Central memory CD4-positive, alpha-beta T cell (primary cell): ENCODE data around the gene TMEM108.

Experiments used
- DNase-seq: peaks from one replicate; pipeline ENCODE4 v3.0.0; 2022

Gene TMEM108

DNA sequence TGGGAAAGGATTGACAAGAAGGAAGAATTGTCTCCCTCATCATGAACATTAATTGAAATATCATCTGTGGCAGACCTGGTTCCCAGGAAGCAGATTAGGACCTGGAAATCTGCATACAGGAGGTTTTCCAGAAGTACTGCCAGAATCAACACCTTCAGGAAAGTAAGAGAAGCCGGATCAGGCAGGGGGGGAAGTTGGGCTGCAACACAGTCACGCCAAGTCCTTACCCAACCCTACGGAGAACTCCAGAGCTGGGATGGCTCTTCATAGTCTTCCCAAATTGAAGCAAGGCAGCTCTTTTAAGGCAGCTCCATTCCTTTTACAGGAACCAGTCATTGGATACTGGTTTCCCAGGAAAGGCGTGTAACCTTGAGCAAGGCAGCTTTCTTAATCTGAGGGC is 326.5 kb downstream of the TMEM108 start:
- DNase-seq: no peak

DNA sequence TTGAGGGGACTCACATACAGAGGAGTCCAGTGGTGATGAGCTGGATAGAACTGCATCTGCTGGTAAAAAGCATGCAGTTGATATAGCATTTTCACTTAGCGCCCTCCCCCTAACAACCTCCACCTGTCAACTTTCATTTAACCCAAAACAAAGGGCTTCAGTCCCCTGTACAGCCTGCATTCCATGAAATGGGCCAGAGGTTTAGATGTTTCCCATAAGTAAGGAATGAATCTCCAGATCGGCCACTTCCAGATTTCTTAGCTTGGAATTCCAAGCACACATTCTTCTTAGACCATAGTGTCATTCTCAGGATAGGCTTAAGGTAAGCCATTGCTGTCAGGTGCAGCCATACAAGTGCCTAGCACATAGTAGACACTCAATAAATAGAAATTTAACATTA is 328.7 kb downstream of the TMEM108 start:
- DNase-seq: no peak

DNA sequence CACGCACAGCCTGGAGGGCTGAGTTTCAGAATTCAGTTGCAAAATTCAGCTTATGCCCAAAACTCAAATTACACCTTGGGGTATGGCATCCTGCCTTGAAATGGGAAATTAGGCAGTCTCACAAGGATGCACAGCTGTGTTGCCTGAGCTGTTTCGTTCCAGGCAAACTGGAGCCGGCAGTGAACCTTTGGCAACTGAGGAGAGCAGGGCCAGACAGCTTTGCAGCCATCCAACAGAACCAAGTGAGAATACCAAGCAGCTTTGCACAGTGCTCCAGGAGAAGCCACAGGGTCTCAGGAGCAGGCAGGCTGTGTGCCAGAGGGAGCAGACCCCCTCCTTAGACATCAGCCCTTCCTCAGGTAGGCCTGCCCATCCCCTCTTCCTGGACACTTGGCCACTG is 329.2 kb downstream of the TMEM108 start:
- no peak for DNase-seq

DNA sequence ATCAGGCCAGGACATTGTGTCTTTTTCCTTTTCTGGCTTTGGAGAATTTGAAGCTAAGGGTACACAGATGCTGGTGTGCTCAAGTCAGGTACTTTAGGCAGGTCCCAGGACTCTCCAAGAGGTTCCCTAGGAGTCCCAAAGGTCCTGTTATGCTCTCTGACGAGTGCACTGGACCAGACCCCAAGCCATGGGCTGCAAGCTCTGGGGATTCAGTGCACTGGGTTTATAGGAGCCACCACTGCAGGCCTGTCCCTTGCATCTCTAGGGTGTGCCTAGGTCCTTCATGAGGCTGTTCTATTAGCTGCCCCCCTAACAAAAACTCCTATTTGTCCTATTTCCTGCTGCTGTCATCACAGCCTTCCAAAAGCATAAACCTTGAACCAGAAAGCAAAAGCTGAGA is 329.8 kb downstream of the TMEM108 start:
- no peak for DNase-seq

DNA sequence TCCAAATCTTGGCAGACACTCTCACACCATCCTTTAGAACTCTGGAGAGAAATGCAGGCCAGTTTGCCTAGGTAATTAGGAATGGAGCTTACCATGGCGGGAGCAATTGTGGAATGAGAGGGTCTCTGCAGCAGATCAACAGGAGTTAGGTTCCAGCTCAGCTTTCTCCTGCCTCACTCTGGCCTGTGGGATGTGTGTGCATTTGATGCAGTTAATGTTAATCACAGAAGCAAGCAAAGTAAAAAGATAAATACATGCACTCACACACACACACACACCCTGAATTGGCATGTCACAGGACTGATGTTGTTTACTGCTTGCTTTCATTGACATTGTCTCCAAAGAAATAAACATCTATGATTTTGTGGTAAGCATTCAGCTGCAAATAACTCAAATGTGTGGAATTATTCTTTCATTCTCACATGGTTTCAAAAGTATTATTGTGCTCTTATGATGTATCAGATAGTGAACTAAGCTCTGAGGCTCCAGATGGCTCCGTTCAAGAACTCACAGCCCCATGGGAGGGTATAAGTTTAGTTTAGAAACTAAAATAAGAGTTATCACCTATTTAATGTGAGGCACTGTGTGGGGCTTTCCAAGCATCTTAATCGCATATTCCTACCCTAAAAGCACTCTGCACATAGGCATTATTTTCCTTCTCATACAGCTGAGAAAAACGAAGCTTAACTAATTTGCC is 330.3 kb downstream of the TMEM108 start:
- DNase-seq: no peak

DNA sequence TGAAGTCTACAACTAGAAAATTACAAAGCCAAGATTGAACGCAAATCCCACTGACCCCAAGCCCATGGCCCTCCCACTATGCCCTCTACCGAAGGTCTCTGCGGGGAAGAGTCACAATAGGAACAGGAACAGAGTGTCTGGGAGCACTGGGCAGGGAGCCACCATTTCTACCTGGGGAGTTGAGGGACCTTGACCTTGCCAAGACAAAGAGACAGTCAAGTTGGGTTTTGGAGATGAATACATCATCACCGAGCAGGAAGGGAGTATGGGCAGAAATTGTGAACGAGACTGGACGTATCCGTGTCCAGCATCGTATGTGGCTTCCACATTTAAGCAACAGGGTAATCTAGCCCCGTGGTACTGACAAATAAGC is 330.9 kb downstream of the TMEM108 start:
- DNase-seq: no peak

DNA sequence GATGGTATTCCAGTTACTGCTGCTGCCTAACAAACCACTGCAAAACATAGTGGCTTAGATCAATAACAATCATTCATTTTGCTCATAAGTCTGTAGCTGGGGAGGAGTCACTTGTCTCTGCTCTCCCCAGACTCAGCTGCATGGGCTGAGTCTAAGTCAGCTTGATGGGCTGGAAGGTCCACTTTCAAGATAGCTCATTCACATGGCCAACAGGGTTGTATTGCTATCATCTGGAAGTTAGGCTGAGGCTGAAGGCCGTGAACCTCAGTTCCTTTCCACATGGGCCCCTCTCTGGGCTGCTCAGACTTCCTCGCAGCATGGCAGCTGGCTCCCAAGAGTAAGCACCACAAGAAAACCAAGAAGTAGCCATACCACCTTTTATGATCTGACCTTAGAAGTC is 333.0 kb downstream of the TMEM108 start:
- no peak for DNase-seq

DNA sequence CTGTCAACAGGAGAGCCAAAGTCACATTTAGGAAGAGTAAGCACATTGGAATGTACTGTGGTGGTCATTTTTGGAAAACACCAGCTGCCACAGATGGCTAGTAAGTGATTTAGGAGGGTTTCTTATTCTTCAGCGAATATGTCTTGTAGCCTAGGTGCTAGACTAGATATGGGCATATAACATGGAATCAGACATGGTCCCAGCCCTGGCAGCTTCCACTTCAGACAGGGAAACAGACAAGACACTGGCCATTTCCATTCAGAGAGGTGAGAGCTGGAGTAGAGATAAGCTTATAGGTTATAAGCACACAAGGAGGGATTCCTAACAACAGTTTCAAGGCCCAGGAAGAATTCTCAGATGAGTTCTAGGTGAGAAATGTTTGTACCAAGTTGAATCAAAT is 333.5 kb downstream of the TMEM108 start:
- DNase-seq: no peak

DNA sequence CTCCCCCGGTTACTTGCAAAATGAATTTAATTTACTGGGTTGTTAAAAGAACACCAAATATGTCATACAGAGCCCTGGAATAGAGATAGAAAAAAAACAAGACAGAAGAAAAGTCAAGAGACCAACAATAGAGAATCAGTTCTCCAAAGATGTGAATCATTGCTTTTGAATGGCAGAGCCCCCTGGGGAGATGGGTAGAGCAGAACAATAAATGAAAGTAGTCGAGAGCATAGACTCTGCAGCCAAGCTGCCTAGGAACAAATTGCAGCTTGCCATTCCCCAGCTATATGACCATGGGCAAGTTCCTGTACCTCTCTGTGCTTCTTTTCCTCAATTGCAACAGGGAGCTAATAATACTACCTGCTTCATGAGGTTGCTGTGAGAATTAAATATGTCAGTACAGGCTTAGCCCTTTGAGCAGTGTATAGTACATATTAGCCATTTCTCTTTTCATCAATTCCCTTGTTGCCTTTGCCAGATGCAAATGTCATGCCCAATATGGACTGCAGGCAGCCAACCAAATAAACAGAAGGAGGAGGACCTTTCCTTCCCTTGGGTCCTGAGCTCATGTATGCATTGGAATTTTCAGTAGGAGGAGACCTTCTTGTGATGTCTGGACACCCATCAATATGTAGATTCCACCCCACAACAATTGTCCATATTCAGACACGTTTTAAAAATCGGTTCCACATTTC is 336.7 kb downstream of the TMEM108 start:
- DNase-seq: no peak

DNA sequence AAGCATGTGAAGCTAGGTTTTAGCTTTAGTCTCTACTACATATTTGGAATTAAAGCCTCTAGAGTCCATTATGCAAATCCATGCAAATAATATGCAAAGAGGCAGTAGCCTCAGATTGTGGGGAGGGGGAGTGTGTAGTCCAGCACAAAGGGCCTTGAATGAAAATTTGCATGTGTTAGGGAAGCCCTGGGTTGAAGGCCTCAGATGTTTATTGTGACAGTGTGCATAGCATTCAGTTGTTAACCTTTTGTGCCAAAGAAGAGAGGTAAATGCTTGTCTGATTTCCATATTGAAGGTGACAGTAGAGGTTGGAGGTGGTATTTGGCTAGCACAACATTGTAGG is 337.2 kb downstream of the TMEM108 start:
- no peak for DNase-seq

DNA sequence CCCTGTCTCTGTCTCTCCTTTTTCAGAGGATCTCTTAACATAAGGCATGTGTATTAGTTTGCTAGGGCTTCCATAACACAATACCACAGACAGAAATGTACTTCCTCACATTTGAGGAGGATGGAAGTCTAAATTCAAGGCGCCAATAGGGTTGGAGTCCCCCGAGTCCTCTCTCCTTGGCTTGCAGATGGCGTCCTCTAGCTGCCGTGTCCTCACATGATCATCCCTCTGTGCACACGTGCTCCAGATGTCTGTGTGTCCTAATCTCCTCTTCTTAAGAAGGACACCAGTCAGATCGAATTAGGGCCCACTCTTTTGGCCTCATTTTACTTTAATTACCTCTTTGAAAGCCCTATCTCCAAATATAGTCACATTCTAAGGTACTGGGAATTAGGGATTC is 338.6 kb downstream of the TMEM108 start:
- no peak for DNase-seq

DNA sequence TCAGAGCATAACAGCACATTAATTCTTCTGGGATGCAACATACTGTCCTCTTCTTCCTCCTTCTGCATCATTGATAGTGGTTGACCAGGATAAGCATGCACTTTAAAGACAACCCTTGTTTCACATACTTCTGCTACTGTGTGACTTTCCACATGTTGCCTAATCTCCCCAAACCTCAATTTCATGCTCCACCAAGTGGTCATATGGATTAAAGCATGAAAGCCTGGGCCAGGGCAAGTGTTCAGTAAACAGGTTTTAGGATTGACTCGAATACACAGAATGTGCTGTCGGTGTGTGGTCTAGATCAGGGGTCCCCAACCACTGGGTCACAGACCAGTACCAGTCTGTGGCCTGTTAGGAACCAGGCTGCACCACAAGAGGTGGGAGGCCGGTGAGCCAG is 339.2 kb downstream of the TMEM108 start:
- DNase-seq: no peak

DNA sequence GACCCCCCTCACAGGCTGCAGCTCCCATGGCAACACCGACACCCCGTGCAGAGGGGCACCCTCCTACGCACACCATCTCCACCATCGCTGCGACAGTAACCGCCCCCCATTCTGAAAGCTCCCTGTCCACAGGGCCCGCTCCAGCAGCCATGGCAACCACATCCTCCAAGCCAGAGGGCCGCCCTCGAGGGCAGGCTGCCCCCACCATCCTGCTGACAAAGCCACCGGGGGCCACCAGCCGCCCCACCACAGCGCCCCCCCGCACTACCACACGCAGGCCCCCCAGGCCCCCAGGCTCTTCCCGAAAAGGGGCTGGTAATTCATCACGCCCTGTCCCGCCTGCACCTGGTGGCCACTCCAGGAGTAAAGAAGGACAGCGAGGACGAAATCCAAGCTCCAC is 341.7 kb downstream of the TMEM108 start:
- DNase-seq: no peak

DNA sequence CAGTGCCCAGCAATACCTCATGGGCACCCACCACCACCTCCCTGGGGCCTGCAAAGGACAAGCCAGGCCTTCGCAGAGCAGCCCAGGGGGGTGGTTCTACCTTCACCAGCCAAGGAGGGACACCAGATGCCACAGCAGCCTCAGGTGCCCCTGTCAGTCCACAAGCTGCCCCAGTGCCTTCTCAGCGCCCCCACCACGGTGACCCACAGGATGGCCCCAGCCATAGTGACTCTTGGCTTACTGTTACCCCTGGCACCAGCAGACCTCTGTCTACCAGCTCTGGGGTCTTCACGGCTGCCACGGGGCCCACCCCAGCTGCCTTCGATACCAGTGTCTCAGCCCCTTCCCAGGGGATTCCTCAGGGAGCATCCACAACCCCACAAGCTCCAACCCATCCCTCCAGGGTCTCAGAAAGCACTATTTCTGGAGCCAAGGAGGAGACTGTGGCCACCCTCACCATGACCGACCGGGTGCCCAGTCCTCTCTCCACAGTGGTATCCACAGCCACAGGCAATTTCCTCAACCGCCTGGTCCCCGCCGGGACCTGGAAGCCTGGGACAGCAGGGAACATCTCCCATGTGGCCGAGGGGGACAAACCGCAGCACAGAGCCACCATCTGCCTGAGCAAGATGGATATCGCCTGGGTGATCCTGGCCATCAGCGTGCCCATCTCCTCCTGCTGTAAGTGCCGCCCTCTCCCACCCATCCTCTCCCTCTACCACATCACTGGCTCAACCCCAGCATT is 342.5 kb downstream of the TMEM108 start:
- no peak for DNase-seq

DNA sequence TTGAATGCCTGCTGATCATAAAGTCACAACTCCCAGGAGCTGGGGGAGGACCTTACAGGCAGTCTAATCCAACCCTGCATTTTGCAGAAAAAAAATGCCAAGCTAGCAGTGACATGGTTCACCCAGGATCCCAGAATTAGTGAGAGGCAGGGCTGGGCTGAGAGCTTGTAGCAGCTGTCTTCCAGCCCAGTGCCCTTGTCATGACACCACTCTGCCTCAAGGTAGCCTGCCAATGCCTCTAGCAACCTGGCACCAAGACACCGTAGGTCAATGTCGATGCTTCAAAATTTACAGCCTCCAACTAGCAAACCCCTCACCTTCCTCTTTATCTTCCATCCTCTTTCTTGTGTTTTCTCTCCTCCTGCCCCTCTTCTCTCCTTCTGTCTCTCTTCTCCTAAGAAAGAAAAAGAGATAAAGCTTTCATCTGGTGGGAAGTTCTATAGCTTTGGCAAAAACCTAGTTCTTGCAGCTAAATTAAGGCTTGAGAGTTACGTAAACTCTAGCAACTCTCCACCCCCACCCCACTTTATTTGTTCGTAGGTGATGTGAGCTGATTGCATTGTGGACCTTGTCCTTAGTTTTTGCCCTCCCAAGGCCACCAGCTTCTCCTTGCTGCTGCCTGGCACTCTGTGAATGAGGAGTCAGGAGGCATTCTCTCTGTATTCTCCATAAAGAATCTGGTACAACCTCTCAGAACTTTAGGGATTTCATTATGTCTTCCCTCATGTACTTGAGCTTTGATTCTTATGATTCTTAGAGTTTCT is 343.3 kb downstream of the TMEM108 start:
- no peak for DNase-seq

DNA sequence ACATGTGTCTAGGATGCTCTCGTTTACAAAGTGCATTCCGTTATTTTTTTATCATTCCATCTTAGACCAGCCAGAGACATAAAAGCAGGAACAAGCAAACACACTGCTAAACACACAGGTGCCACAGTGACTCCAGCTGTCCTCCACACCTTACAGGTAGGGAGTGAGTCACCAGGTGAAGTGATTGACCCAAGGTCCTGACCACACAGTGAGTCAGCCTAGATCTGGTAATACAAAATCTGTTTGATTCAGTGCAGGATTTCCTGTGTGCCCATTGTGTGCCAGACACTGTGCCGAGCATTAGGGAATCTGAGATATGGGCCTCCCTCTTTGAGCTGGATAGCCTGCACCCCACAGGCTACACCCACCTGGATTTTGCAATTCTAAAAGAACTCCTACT is 345.0 kb downstream of the TMEM108 start:
- no peak for DNase-seq

DNA sequence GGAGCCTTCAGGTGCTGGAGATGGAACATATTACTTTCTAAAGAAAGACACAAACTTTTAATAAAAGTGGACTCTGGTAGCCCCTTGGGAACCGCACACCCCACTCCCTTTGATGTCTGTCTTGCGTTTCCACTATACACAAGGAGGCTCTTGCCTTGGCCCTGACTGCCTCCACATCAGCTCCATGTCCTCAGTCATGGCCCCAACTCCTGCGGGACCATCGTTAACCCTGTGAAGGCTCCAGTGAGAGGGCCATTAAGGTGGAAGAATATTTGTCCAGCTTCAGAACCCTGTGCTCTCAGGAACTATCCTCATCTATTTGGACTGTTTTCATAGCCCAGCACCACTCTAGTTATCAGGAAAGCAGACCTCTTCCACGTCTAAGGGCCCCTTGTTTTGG is 345.6 kb downstream of the TMEM108 start:
- DNase-seq: no peak

DNA sequence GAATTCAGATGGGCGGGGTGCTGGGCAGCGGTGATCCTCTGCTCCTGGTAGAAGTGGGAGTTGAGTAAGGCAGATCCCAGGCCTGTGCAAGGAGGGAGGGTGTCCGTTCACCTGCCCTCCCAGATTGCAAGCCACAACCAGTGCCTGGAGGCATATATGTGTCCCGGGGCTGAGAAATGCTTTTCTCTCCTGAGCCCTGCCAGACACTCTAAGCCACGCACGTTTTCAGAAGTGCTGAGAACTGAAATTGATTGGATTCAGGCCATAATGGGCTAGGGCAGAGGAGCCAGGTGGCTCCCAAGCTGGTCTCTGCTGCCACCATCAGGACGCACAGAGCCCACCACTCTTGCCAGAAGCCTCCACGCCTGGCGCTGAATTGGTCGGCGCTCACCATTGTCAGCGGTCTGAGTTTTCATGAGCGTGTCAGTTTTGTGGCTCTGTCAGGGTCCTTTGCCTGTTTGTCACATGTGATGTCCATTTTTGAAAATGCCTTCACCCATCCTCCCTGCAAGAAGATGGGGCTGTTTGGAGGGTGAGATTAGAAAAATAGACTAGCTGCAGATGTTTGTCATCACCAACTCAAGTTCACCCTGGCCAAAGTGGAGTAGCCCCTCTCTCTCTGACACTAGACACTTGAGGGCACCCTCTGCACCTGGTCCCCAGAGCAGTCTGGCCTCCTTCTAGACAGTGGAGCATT is 346.3 kb downstream of the TMEM108 start:
- DNase-seq: no peak

DNA sequence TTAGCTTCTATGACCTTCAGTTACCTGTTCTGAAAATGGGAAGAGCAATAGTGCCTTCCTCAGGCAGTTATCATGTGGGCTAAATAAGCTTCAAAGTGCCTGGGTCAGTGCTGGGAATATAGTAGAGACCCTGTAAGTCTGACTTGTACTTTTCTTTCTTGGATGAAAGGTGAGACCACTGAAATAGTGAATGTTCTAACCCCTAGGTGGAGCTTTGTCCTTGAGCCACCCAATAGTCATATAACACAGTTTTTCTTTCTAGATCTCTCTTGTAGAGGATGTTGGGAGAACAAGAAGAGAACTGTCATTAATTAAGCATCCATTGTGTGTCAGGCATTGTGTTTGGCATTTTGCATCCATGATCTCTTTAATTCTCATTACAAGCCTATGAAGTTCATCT is 348.7 kb downstream of the TMEM108 start:
- no peak for DNase-seq

DNA sequence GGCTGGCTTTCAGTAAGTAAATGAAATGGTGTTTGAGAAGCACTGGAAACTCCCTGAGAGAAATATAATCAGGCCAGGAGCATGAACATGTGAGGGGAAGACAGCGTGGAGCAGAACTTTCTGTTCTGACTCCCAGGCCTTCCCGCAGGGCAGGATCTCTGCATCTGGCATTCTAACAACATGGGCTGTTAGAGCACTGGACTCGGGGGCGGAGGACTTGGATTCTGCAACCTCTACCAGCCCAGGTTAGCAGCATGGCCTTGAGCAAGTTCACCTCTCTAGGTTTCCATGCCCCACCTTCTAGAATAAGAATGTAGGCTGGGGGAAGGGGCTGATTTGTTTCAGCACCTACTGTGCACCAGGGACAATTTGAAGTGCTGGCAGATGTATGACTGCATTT is 349.1 kb downstream of the TMEM108 start:
- no peak for DNase-seq

DNA sequence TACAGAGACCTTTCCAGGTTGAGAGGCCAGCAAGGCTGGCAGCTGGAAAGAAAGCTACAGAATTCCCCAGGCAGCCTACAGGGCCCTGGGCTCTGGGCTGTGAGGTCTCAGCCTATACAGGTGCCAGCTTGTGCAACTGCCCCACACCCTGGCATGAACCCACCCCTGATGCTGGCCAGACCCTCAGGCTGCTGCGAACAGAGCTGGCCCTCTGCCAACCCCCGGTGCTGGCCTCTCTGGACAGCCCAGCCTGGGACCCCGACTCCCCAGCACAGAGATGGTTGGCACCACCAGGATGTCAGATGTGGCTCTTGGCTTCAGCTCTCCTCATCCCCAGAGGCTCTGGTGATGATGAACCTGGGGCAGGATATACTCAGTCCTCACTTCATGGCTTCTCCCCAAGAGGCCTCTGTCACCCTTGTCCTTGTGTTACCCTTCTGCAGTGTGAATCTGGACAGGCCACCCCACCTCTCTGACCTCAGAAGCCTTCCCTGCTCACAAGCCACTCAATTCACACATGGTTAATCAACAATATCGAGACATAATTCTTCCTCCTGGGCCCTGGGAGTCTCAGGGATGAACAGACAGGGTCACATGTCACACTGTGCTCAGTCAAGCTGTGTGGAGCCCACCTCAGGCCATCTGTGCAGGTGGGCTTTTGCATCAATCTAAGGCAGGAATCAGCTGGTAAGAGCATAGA is 350.7 kb downstream of the TMEM108 start:
- DNase-seq: no peak

DNA sequence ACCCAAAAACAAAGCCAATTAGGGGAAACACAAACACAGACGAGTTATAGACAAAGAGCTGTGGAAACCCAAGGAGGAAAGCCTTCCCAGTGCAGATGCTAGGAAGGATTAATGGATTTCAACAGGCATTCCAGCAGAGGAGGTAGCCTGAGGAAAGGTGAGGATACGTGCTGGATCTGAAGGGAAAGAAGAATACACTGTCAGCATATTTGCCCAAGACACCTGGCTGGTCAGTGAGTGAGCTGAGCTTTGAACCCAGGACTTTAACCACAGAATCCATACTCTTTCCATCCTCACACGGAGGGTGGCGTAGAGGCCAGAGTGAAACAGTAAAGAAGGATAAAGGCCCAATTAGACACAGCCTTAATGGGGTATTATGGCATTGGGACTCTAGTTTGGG is 352.5 kb downstream of the TMEM108 start:
- DNase-seq: no peak
